ENCODE measurements around the gene EPHB1.
"Not testable (repeated sequence)": the region's sequence is repeated elsewhere in the genome, so short reads cannot be mapped to it uniquely, and the experiment has no call there.

The EPHB1 gene

DNA sequence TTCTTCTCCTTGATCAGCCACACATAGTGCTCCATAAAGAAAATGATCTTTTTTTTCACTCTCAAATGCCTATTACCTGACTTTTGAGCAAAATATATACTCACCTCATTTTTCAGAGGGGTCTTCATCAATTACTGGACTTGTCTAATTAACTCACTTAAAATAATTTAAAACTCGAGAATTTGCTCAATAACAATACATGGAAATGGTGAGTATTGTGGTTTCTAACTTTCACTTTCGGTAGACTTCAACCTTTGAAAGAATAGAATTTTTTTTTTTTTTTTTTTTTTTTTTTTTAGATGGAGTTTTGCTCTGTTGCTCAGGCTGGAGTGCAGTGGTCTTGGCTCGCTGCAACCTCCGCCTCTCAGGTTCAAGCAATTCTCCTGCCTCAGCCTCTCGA is 17.7 kb upstream of the EPHB1 start:
- no peak for DNase-seq (ENCODE audit: low read depth)

- DNase-seq (ENCODE audit: low read depth), result not testable (repeated sequence)
Observed at GRCh38 chr3:134788283-134788682, 6.8 kb upstream of the EPHB1 start.

GRCh38 chr3:134790065-134790464 is 5.0 kb upstream of the EPHB1 start:
- DNase-seq (ENCODE audit: low read depth), result no peak

- no peak for DNase-seq (ENCODE audit: low read depth)
Observed at GRCh38 chr3:134791992-134792391, 3.1 kb upstream of the EPHB1 start.

DNA sequence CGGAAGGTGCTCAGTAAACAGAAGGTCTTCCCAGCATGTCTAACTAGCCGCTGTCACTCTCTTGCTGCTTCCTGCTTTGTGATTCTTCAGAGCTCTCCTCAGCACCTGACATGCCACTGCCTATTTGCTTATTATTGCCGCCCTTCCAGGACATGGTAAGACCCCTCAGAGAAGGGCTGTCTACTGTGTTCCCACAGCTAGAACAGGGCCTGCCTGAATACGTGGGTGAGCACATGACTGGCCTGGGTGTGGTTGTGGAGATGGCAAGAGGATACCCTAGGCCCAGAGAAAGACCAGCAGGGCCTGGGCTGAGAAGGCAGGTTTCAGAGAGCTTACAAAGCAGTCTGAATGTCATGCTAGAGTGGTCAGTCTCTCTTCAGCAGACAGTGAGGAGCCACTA is 2.4 kb upstream of the EPHB1 start:
- no peak for DNase-seq (ENCODE audit: low read depth)

GRCh38 chr3:134793562-134793961 is 1.5 kb upstream of the EPHB1 start:
- no peak for DNase-seq (ENCODE audit: low read depth)

DNA sequence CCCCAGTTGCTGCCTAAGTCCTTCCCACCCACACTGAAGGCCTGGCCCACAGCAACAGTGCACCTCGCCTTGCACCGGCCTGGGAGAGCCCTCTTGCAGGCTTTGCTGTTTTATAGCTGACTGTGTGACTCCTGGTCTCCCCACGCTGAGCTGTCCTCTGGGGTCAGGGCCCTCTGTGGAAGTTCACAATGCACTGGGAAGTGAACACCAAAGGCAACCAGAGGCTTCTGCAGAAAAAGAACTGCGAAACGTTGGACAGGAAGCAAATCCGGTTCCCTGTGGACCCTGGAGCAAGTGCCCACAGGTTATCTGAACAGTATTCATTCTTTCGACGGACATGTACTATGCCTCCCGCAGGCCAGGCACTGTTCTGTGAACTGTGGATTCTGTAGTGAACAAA is 737 bp upstream of the EPHB1 start:
- DNase-seq (ENCODE audit: low read depth), result no peak

DNA sequence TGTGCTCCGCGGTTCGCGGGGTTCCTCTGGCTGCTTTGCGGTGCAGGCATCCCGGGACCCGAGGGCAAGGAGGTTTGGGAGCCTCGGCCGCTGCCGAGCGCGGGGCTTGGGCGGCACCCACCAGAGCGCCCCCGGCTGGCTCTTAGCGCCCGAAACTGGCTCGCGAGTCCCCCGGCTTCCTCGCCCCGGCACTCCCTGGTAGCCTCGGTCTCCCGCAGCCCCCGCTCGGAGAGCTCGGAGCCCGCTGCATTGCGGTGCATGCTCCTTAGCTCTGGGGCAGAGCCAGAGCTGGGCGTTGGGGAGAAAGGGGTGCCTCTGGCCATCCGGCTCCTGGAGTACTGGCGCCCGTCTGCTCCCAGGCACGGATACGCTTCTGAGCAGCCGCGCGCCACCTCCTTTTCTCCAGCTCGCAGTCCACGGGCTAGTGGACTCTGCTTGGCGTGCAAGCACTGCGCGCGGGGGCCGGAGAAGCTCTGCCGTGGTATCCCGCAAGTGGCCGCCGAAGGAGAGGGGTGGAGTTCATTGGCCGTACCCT is 753 bp downstream of the EPHB1 start:
- no peak for DNase-seq (ENCODE audit: low read depth)

DNA sequence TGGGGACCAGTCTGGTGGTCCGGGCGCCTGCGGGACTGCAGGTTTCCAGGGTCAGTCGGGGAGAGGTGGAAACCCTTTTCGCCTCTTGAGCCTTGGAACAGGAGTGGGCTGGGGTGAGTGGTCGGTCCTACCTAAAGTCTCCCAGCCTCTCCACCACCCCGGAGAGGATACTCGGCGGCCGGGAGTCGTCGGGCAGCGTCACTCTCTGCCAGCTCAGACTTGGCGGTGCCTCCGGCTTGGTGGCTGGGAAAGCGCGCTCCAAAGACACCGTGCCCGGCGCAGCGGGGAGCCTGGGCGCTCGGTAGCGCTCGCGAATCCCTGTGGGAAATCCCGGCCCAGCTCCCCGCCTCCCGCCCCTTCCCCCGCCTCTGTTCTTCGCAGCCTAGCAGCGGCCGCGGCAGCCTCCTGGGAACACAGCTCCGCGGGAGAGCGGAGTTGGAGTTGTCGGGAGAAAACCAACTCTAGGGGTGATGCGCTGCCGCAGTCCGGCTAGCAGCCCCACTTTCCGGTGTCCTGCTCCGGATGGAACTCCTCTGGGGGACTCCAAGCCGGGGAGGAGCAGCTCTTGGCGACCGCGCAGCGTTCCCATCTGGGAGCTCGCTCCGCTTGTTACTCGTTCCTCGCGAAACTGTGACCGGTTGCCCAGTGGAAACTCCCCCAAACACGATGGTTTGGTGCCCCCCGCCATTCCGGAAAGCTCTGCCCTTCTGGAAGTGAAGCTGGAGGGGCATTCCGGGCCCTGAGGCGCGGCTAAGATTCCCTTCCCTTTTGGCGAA is 1.4 kb downstream of the EPHB1 start:
- no peak for DNase-seq (ENCODE audit: low read depth)

- DNase-seq (ENCODE audit: low read depth), result no peak
Observed at GRCh38 chr3:134797057-134797740, 2.1 kb downstream of the EPHB1 start.

DNA sequence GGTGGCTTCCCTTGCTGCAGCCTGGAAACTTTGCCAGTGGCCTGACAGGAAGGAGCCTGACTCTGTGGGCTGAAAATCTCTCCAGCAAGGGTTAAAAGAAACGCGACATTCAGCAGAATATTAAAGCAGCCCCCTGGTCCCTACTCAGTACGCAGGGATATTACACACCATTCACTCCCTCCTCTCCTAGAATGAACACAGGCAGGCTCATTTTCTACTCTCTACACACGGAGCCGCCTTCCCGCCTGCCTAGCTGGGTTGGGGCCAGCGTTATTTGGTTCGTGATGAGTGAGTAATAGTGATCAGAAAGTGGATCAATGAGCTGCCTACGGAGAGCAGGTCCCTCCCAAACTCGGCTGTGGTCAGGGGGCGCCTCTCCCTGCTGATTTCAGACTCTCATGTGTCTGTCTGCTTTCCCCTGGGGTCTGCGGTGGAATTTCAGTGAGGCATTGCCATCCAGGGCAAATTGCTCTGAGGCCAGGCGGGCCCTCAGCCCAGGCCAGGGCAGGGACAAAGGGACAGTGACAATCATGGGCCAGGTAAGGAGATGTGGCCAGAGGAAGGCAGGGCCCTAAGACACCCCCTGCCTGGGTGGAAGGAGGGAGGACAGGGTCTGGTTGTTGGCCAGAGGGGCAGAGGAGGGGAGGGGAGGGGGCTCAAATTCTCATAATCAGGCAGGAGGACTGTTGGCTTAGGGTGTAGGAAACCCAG is 2.8 kb downstream of the EPHB1 start:
- DNase-seq (ENCODE audit: low read depth), result no peak

DNA sequence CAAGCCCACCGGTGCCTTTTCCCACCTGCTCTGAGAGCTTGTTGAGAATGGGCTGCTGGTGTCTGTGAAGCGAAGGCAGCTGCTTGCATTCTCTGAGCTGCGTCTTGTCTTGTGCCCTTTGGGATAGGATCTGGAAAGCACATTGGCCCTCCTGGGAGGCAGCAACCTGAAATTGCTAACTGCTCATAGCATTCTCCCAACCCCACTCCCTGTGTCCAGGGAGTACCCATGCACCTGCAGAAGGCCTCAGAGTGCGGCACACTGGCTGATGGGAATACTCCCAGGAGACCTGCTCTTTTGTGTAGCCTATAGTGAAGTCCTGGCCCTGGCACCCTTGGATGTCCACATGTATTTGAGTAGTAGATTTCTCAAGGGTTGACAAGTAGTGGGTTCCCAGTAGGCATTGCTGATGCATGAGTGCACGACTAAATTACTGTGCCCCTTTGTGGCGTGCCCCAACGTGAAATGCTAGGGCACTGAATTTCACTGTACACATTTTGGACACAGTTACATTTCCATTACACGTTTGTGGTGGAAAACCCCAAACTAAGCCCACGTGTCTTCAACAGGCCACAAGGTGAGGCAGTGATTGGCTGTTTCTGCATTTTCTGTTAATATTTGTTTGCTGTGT is 3.7 kb downstream of the EPHB1 start:
- DNase-seq (ENCODE audit: low read depth), result no peak

DNA sequence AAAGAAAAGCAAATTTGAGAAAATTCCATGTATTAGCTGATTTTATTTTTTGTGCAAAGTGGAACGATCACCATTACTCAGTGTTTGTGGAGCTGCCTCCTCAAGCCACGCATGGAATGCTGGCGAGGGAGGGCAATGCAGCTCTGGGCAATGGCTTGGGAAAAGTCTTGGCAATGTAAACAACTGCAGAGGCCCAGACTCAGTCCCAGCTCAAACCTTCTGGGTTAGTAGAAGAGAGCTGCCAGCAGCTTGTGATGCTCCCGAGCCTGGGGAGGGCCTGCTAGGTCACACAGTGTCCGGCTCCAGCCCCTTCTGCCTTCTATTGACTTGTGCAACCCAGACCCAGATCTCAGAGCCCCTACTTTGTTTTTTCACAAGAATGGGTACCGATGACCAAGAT is 4.3 kb downstream of the EPHB1 start:
- no peak for DNase-seq (ENCODE audit: low read depth)

GRCh38 chr3:134801204-134801958 is 6.3 kb downstream of the EPHB1 start:
- no peak for DNase-seq (ENCODE audit: low read depth)

- no peak for DNase-seq (ENCODE audit: low read depth)
Observed at GRCh38 chr3:134802428-134803050, 7.5 kb downstream of the EPHB1 start.

- DNase-seq (ENCODE audit: low read depth), result no peak
Observed at GRCh38 chr3:134803051-134803505, 8.0 kb downstream of the EPHB1 start.

GRCh38 chr3:134803652-134804051 is 8.6 kb downstream of the EPHB1 start:
- DNase-seq (ENCODE audit: low read depth), result no peak

- no peak for DNase-seq (ENCODE audit: low read depth)
Observed at GRCh38 chr3:134804508-134805480, 9.7 kb downstream of the EPHB1 start.

- no peak for DNase-seq (ENCODE audit: low read depth)
Observed at GRCh38 chr3:134807189-134807588, 12.1 kb downstream of the EPHB1 start.

DNA sequence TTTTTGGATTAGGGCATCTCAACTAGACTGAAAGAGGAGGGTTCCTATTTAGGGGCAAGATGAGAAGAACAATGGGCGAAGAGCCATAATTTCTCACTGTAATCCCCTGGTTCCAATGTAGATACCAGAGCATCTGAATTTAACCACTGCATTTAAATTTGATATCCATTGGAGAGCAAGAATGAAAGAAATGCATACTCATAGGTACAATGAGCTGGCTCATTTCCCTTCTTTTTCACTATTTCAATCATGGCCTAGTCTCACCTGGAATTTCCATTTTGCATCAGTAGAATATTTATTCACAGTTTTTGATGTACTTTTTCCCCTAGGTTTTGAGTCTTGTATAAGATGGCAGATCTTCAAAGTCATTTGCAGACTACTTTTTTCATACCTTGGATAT is 13.8 kb downstream of the EPHB1 start:
- DNase-seq (ENCODE audit: low read depth), result no peak

Measured in stimulated activated CD8-positive, alpha-beta memory T cell treated with anti-CD3 and anti-CD28 coated beads, Interleukin-12 subunit alpha, Interleukin-12 subunit beta, amount 100 ng/mL, for 1 hour (primary cell).